Measurements from ENCODE around the gene SBDS.

DNA sequence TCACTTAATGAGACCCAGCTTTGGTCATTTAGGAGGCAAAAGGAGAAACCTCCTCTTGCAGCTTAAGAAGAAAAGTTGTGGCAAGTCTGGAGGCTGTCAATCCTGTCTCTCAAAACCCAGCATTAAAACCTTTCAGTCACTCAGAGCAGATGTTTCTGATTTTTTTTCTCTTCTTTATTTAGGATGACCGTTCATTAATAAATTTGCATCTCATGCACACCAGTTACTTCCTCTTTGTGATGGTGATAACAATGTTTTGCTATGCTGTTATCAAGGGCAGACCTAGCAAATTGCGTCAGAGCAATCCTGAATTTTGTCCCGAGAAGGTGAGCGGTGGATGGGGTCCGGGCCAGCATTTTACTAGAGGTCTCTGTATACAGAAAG is 42.4 kb downstream of the SBDS start:
- TF ChIP-seq POLR2A (IDR thresholded peaks at IDR 0.05) (no peak), EP300 (IDR thresholded peaks at IDR 0.05) (no peak)
- TF ChIP-seq, protein P1, sequence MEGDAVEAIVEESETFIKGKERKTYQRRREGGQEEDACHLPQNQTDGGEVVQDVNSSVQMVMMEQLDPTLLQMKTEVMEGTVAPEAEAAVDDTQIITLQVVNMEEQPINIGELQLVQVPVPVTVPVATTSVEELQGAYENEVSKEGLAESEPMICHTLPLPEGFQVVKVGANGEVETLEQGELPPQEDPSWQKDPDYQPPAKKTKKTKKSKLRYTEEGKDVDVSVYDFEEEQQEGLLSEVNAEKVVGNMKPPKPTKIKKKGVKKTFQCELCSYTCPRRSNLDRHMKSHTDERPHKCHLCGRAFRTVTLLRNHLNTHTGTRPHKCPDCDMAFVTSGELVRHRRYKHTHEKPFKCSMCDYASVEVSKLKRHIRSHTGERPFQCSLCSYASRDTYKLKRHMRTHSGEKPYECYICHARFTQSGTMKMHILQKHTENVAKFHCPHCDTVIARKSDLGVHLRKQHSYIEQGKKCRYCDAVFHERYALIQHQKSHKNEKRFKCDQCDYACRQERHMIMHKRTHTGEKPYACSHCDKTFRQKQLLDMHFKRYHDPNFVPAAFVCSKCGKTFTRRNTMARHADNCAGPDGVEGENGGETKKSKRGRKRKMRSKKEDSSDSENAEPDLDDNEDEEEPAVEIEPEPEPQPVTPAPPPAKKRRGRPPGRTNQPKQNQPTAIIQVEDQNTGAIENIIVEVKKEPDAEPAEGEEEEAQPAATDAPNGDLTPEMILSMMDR (IDR thresholded peaks at IDR 0.05), result no peak
